Measurements from ENCODE around the gene CACNB1. TPM values are rescaled to one million over a fixed set of nuclear protein-coding genes. Genes with fewer than 3 reads are reported as not detected.

Gene CACNB1
- total and polyA plus RNA-seq, 10 of the 15 experiments (the other 5 are each of a cell fraction or from before 2014, with no cell fraction given): 0.06 to 15.6 (median 6.3) TPM

DNA sequence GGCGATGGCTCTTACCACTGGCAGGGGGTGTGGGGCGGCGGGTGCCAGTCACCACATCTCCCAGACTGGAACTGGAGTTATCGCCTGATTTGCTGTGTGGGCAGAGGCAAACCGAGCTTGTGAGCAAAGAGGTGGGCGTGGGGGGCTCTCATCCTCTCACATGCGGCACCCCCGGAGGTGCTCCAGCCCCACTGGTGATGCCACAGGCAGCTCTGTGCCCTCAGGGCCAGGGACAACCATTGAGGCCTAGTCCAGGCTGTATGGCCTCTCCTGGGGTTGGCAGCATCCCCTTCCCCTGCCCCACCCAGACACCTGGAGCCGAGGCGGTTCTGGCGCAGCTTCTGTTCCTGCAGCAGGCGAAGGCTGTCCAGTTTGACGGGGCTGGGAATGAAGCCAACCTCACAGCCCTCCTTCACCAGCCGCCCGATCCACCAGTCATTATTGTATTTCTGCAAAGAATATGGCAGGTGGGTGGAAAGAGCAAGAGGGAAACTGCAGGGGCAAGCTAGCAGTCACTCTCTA lies 10.9 kb downstream of the CACNB1 start:
- TF ChIP-seq ZSCAN29 (IDR thresholded peaks at IDR 0.05) (no peak), BHLHE40 (IDR thresholded peaks at IDR 0.05; ENCODE audit: borderline replicate concordance in 1 of 2, low read depth in 2 of 2, low read length in 1 of 2) (no peak), BMI1 (IDR thresholded peaks at IDR 0.05; ENCODE audit: borderline replicate concordance) (no peak), CBX5 (IDR thresholded peaks at IDR 0.05; ENCODE audit: low read depth) (no peak), POLR2A (IDR thresholded peaks at IDR 0.05; ENCODE audit: low read depth, low read length) (no peak), RFX5 (IDR thresholded peaks at IDR 0.05; ENCODE audit: low read depth, low read length) (no peak), PAX5 (IDR thresholded peaks at IDR 0.05; ENCODE audit: borderline replicate concordance, low read depth, low read length) (no peak), RAD51 (IDR thresholded peaks at IDR 0.05) (no peak)
- H3K9me3 ChIP-seq (replicated peaks; ENCODE audit: control insufficient read depth, insufficient read depth, low read length): no peaks in the 10 kb centered on the region
- no peak for ATAC-seq
- H2AFZ ChIP-seq (ENCODE audit: control insufficient read depth, low read depth, low read length): no peak overlapping the region
- H3K9ac ChIP-seq (ENCODE audit: control insufficient read depth, insufficient read depth, low read length): no peak overlapping the region
- no peak overlapping the region for H3K4me2 ChIP-seq (ENCODE audit: control insufficient read depth, insufficient read depth)
- H3K27ac ChIP-seq (ENCODE audit: control insufficient read depth, insufficient read depth): no peak overlapping the region
- H3K27me3 ChIP-seq (replicated peaks in 1 of 2; ENCODE audit: control insufficient read depth in 2 of 2, insufficient read depth in 2 of 2, low read length in 1 of 2): no peaks in the 10 kb centered on the region
- H4K20me1 ChIP-seq (ENCODE audit: control insufficient read depth, insufficient read depth): no peaks in the 10 kb centered on the region
- no peaks in the 10 kb centered on the region for H3K4me1 ChIP-seq (ENCODE audit: control insufficient read depth, insufficient read depth, low read length)
- DNase-seq (ENCODE audit: low read depth, low spot score): no peak
- H3K4me3 ChIP-seq: no peak overlapping the region
- H3K36me3 ChIP-seq (ENCODE audit: control insufficient read depth in 2 of 2, insufficient read depth in 2 of 2, low read length in 1 of 2): peaks cover 5 to 17% of the 10 kb centered on the region in 2 experiments; a peak in 3 of 4 replicates
- no peak for FAIRE-seq
- WGBS (ENCODE audit: insufficient coverage, insufficient replicate concordance, low lambda C conversion rate, missing lambda C conversion rate): 92% methylated on average over 15 of the region's 15 CpGs
- ChIA-PET RAD21 (ENCODE audit: unreplicated experiment) (no interaction called here), SMC1A (ENCODE audit: uncharacterized antibody, unreplicated experiment) (interaction anchor here (1.1 kb wide), 1 partner anchor 9 kb away, joined by 3 read pairs; no protein-coding TSS in a partner anchor), POLR2A (no interaction called here), CTCF (interaction anchor here (0.5 to 1.6 kb wide), 2 partner anchors 8 to 22 kb away, joined by 3 to 6 read pairs; no protein-coding TSS in a partner anchor)
- intact Hi-C loops (cut with micrococcal nuclease; ENCODE audit: unreplicated experiment): no loop called here
- no TSS peak for BruUV-seq (replicated peaks)
- in situ Hi-C loops (cut with MboI): no loop called here
- no peaks in the 10 kb centered on the region for H3K79me2 ChIP-seq (ENCODE audit: control insufficient read depth, insufficient read depth, low read length)

DNA sequence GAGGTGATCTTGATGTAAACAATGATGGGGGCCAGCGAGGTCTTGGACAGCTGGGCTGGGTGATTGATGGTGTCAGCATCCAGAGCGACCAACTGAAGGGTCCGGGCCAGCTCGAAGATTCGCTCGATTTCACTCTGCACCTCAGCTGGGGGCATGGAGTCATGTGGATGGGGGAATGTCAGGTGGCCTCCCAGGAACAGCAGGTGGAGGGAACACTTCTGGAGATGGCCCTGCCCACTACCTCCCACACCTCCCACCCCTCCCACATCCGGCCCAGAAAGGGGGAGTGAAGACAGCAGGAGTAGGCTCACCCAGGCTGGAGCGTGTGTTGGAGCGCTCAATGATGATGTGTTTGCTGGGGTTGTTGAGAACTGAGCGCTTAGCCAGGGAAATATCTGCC lies 13.7 kb downstream of the CACNB1 start:
- in situ Hi-C loops (cut with MboI): no loop called here
- FAIRE-seq: no peak
- ChIA-PET POLR2A (no interaction called here), RAD21 (ENCODE audit: unreplicated experiment) (interaction anchor here (0.5 to 1.0 kb wide), 2 partner anchors 19 to 183 kb away, joined by 3 read pairs; no protein-coding TSS in a partner anchor), SMC1A (ENCODE audit: uncharacterized antibody, unreplicated experiment) (interaction anchor here (1.1 kb wide), 1 partner anchor 12 kb away, joined by 5 read pairs; no protein-coding TSS in a partner anchor), CTCF (interaction anchor here (1.6 kb wide), 3 partner anchors 9 to 61 kb away, joined by 9 to 12 read pairs (median 9); partner anchors contain the start of gene ARL5C)
- no peaks in the 10 kb centered on the region for H3K79me2 ChIP-seq (ENCODE audit: control insufficient read depth, insufficient read depth, low read length)
- no peak for TF ChIP-seq SIN3A (IDR thresholded peaks at IDR 0.05; ENCODE audit: low read depth, low read length)
- TF ChIP-seq EP300 (IDR thresholded peaks at IDR 0.05; ENCODE audit: borderline replicate concordance in 1 of 2, control insufficient read depth in 1 of 2, low read depth in 2 of 2, low read length in 2 of 2): no peak
- TF ChIP-seq CREB1 (IDR thresholded peaks at IDR 0.05; ENCODE audit: low read depth): no peak
- TF ChIP-seq KLF5 (IDR thresholded peaks at IDR 0.05; ENCODE audit: partially characterized antibody): no peak
- no peak for TF ChIP-seq HDGF (IDR thresholded peaks at IDR 0.05)
- ATAC-seq: no peak
- 83% methylated on average over 10 of the region's 10 CpGs for WGBS (ENCODE audit: insufficient coverage, insufficient replicate concordance, low lambda C conversion rate, missing lambda C conversion rate)
- no peak overlapping the region for H3K4me2 ChIP-seq (ENCODE audit: control insufficient read depth, insufficient read depth)
- H3K4me1 ChIP-seq (ENCODE audit: control insufficient read depth, insufficient read depth, low read length): no peaks in the 10 kb centered on the region
- H3K27me3 ChIP-seq (replicated peaks in 1 of 2; ENCODE audit: control insufficient read depth in 2 of 2, insufficient read depth in 2 of 2, low read length in 1 of 2): no peaks in the 10 kb centered on the region
- no peaks in the 10 kb centered on the region for H4K20me1 ChIP-seq (ENCODE audit: control insufficient read depth, insufficient read depth)
- DNase-seq (ENCODE audit: low read depth, low spot score): no peak
- intact Hi-C loops (cut with micrococcal nuclease; ENCODE audit: unreplicated experiment): no loop called here
- H3K36me3 ChIP-seq (ENCODE audit: control insufficient read depth in 2 of 2, insufficient read depth in 2 of 2, low read length in 1 of 2): peaks cover 5 to 14% of the 10 kb centered on the region in 2 experiments; a peak in 3 of 4 replicates
- H3K9me3 ChIP-seq (replicated peaks; ENCODE audit: control insufficient read depth, insufficient read depth, low read length): no peaks in the 10 kb centered on the region
- no peak overlapping the region for H3K9ac ChIP-seq (ENCODE audit: control insufficient read depth, insufficient read depth, low read length)
- BruUV-seq (replicated peaks): no TSS peak
- H2AFZ ChIP-seq (ENCODE audit: control insufficient read depth, low read depth, low read length): no peak overlapping the region
- no peak overlapping the region for H3K4me3 ChIP-seq
- no peak overlapping the region for H3K27ac ChIP-seq (ENCODE audit: control insufficient read depth, insufficient read depth)
